Measurements from ENCODE around the gene TPST1.
"Not testable (repeated sequence)": the region's sequence is repeated elsewhere in the genome, so short reads cannot be mapped to it uniquely, and the experiment has no call there.

DNA sequence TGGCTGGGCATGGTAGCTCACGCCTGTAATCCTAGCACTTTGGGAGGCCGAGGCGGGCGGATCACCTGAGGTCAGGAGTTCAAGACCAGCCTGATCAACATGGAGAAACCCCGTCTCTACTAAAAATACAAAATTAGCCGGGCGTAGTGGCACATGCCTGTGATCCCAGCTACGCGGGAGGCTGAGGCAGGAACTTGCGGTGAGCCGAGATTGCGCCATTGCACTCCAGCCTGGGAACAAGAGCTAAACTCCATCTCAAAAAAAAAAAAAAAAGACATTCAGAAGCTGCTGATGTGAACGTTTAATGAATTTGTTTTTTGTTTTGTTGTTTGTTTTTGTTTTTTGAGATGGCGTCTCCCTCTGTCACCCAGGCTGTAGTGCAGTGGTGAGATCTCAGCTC is 159.9 kb downstream of the TPST1 start:
- not testable (repeated sequence) for TF ChIP-seq PHF8 (IDR thresholded peaks at IDR 0.05; ENCODE audit: borderline replicate concordance, low read length); MAFK (IDR thresholded peaks at IDR 0.05; ENCODE audit: low read length); ZNF644 (tag; IDR thresholded peaks at IDR 0.05; ENCODE audit: low read depth); YBX1 (IDR thresholded peaks at IDR 0.05)

Data from K562 (cell line).